GM21786 (cell line): ENCODE measurements around the gene SLC22A25.
"Not testable (repeated sequence)": the region's sequence is repeated elsewhere in the genome, so short reads cannot be mapped to it uniquely, and the experiment has no call there.

Experiments
- ATAC-seq: cut with Tn5 transposase; IDR thresholded peaks from one replicate; pipeline ENCODE4 v1.9.1; 2021; ENCODE audit not compliant: unreplicated experiment

SLC22A25 gene

GRCh38 chr11:63243533-63243932, at the start of gene SLC22A25:
Gene SLC22A25, minus strand, starts transcription at chr11:63243599. Its CDS starts 13,947 bp downstream, at chr11:63229652.
- no peak for ATAC-seq

- ATAC-seq: no peak
Observed at GRCh38 chr11:63290285-63290684, 46.9 kb upstream of the SLC22A25 start.

DNA sequence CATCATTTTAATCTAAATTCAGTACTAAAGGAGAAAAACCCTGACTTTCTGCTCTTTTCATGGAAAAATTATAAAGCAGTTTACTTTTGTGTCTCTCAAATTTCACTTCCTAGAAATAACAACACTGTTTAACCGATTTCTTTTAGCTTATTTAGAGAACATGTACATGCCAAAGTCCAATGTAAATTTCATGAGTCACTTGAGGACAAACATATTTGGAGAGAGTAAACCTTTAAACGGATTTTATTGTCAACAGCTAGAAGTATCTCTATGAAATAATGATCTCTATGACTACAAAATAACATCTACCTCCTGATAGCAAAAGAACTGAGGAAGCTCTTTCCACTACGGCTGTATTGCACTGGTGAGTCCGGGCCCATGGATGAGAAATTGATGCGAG, 46.3 kb upstream of the SLC22A25 start:
- no peak for ATAC-seq

- ATAC-seq: no peak
Observed at GRCh38 chr11:63282579-63282978, 39.2 kb upstream of the SLC22A25 start.

DNA sequence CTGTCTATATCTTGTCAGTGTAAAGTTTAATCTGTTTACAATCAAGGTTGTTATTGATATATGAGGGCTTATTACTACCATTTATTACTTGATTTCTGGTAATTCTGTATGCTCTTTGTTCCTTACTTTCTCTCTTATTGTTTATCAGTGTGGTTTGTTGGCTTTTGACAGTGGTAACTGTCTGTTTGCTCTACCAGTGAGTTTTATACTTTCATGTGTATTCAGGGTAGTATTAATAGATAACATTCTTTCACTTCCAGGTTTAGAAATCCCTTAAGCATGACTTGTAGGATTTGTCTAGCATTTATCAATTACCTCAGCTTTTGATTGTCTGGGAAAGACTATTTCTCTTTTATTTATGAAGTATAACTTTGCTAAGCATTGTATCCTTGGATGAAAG, 37.5 kb upstream of the SLC22A25 start:
- no peak for ATAC-seq

- no peak for ATAC-seq
Observed at GRCh38 chr11:63277345-63277943, 34.0 kb upstream of the SLC22A25 start.

DNA sequence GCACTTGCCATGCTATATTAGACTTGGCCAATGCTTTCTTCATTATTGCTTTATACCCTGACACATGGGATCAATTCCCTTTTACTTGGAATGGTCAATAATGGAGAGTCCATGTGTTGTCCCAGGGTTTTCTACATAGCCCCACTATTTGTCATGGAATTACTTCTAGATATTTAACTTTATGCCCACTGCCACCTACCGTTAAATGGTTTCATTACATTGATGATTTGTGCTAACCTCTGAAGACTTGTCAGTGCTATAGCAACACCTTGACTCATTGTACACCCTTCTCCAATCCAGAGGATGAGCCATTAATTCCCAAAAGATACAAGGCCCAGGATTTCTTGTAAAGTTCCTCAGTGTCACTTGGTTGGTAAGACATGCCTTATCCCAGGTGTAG, 31.4 kb upstream of the SLC22A25 start:
- no peak for ATAC-seq

DNA sequence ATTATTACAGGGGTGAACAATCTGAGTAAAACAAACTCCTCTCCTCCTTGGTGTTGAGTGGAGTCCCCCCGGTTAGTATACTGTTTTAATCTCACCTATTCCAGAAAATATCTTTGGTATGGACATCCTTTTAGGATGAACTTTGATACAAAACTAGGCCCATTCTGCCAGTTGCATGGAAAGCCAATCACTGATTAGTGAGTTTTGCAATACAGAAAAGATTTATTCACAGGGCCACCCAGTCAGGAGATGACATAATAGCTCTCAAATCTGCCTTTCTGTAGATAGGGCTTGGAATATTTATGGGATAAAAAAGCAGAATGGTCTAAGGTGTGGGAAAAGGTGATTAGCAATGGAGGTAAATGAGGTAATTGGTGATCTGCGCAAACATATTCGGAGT, 30.3 kb upstream of the SLC22A25 start:
- ATAC-seq: no peak

GRCh38 chr11:63262547-63262946, 19.1 kb upstream of the SLC22A25 start:
- no peak for ATAC-seq

DNA sequence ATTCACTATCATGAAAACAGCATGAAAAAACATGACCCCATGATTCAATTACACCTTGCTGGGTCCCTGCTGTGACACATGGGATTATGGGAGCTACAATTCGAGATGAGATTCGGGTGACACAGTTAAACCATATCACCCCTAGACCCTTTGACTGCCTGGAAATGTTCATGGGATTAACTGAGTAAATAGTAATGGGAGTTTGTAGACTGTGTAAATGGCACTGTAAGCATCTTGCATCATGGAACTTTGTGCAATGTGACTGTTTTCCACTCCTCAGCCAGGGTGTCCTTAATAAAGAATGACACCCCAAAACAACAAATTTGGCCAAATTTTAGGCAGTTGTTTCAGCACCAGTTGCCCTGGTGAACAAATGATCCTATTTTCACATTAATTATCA, 7.9 kb upstream of the SLC22A25 start:
- no peak for ATAC-seq

DNA sequence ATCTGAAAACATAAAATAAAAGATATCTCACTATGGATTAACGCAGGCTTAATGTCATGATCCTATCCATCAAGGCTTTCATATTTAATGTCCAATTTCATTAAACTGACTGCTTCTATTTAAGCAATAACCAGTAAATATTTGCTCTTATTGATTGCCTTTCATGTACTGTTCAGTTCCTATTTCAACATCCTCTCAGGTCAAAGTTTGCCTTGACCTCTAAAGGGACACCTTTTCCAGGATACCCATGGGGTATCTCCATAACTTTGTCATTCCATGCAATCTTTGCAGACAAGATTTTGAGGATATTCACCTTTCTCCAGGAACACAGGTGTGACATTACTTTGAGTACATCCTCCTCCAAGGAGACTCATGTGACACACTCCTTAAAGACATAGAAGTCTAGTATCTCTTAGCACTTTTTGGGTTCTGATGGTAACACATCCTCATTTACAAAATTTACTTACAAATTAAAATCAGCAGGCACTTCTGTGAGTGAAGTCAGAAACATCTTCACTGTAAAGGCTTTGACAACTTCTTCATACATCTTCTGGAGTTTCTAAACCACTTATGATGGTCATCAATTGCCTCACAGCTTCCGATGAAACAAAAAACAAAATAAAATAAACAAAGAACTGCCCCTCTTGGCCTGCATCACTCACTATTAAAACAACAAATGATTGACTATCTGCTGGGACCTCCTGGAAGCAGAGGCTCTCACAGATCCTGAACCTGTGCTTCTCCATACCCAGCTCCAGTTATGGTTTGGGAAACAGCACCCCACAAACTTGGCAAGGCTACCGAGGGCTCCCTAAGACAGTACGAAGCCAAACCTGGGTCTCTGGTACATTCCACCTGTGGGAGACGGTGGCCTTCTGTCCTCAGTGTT, 7.0 kb upstream of the SLC22A25 start:
- no peak for ATAC-seq

GRCh38 chr11:63248966-63249365, 5.6 kb upstream of the SLC22A25 start:
- no peak for ATAC-seq

DNA sequence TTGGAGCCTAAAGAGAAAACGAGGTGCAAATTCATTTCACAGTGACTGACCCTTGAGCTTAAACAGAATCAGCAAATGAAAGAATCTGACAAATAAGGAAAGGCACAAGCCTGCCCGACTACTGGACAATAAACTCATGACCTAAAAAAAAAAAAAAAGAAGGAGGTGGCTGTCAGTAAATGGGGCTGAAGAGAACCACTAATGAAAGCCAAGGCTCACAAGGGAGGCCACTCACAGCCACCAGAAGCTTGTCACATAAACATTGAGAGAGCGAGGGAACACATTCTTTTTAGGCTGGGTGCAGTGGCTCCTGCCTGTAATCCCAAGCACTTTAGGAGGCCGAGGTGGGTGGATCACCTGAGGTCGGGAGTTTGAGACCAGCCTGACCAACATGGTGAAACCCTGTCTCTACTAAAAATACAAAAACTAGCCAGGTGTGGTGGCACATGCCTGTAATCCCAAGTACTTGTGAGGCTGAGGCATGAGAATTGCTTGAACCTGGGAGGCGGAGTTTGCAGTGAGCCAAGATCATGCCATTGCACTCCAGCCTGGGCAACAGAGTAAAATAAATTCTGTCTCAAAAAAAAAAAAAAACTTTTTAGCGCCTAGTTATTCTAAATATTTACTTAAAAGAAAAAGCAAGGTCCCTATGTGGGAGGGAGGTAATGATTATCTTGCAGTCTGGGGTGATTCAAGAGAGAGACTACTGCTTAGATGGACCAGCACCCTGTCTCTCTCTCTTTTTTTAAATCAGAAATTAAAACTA, 4.0 kb upstream of the SLC22A25 start:
- ATAC-seq: not testable (repeated sequence)

- ATAC-seq: no peak
Observed at GRCh38 chr11:63246045-63246444, 2.6 kb upstream of the SLC22A25 start.

- ATAC-seq: no peak
Observed at GRCh38 chr11:63244862-63245261, 1.5 kb upstream of the SLC22A25 start.

GRCh38 chr11:63242089-63242781, 1.2 kb downstream of the SLC22A25 start:
- no peak for ATAC-seq

DNA sequence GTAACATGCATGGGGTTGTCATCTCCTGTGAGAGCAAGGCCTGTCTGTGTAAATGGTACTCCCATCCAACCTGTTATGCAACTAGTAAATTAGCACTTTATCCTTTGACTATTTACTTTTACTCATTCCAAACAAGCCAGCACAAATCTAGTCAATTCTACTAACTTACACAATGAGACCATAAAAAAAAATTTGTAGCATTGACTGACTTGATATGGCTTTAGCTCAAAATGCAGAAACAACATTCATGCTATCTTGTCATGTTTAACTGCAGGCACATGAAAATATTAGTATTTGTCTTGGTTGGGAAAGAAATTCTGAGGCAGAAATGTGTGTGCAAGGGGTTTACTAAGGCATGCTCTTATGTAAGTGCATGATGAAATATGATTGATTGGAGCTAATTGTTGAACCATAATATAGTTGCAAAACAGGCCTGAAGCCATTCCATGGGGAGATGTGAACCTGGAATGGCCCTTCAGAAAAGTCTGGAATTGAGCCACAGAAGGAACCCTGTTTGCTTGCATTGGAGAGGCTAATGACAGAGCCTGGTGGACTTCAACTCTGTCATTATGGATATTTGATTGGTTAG, 2.5 kb downstream of the SLC22A25 start:
- ATAC-seq: no peak

- ATAC-seq: no peak
Observed at GRCh38 chr11:63240098-63240497, 3.3 kb downstream of the SLC22A25 start.

DNA sequence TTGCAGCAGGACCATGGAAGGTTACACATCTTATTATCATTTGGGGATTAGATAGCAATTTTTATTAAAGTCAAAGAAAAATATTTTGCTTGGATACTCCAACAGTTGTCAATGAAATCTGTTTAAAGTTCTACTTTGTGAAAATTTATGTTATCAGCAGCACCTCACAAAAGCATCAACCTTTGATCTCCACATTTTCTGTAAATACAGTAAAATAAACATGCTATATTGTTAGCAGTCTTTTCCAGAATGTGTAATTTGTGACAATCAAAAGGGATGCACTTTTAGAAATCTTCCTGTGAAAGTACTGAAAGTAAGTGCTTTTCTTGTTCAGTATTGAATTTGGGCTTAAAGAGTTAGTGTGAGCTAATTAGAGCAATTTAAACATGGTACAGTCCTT, 4.1 kb downstream of the SLC22A25 start:
- no peak for ATAC-seq

GRCh38 chr11:63237413-63237812, 6.0 kb downstream of the SLC22A25 start:
- ATAC-seq: no peak
